GM12878 (cell line): ENCODE data around the gene IQCH.

Source experiments
- BHLHE40 ChIP-seq, 2 experiments: fragments of 450-650 bp in 1 of 2; IDR thresholded peaks; 2 replicates each; pipeline ENCODE4 v1.6.1; 2011 to 2017; ENCODE audit warnings: low read depth in 2 of 2, borderline replicate concordance in 1 of 2, improper control_type of control experiment in 1 of 2, low read length in 1 of 2, mild to moderate bottlenecking in 1 of 2
- CHD1 ChIP-seq: IDR thresholded peaks from 2 replicates; pipeline ENCODE4 v1.6.1; 2012; ENCODE audit warnings: low read depth, low read length, improper control_type of control experiment
- CTCF ChIP-seq, 3 experiments: IDR thresholded peaks in 2 of 3; conservative IDR thresholded peaks in 1 of 3; 2 replicates each; pipeline ENCODE4 v1.5.1; 2011; ENCODE audit warnings: low read depth in 3 of 3, low read length in 3 of 3, mild to moderate bottlenecking in 3 of 3, control low read depth in 2 of 3, moderate library complexity in 2 of 3, inconsistent platforms in 1 of 3, mixed read lengths in 1 of 3; ENCODE audit not compliant: control insufficient read depth in 2 of 3, insufficient read depth in 1 of 3; ENCODE audit errors: extremely low read depth in 1 of 3
- NFIC ChIP-seq: IDR thresholded peaks from 2 replicates; pipeline ENCODE4 v1.6.1; 2012; ENCODE audit warnings: low read depth, mild to moderate bottlenecking, inconsistent platforms, low read length, moderate library complexity
- NRF1 ChIP-seq: conservative IDR thresholded peaks from 2 replicates; pipeline ENCODE4 v1.6.1; 2011; ENCODE audit warnings: mild to moderate bottlenecking, low read depth, low read length, improper control_type of control experiment
- REST ChIP-seq: IDR thresholded peaks from 2 replicates; pipeline ENCODE4 v1.6.1; 2012; ENCODE audit warnings: mild to moderate bottlenecking, low read depth, low read length
- SP1 ChIP-seq: IDR thresholded peaks from one replicate; pipeline ENCODE4 v1.6.1; 2011; ENCODE audit warnings: low read depth, low read length
- TAF1 ChIP-seq: IDR thresholded peaks from 2 replicates; pipeline ENCODE4 v1.6.1; 2011; ENCODE audit warnings: mild to moderate bottlenecking, low read depth, low read length, borderline replicate concordance
- TARDBP ChIP-seq: IDR thresholded peaks from 2 replicates; pipeline ENCODE4 v1.6.1; 2016; ENCODE audit warnings: borderline replicate concordance
- TBL1XR1 ChIP-seq: IDR thresholded peaks from 2 replicates; pipeline ENCODE4 v1.6.1; 2012; ENCODE audit warnings: low read depth, low read length, improper control_type of control experiment

- no peak for TF ChIP-seq REST
- TF ChIP-seq TARDBP: no peak
- no peak for TF ChIP-seq SP1
- no peak for TF ChIP-seq NFIC
- TF ChIP-seq CHD1: no peak
- no peak for TF ChIP-seq TBL1XR1
- TF ChIP-seq CTCF (IDR thresholded peaks at IDR 0.05 in 2 of 3, conservative IDR thresholded peaks at IDR 0.05 in 1 of 3; ENCODE audit: control insufficient read depth in 2 of 3, extremely low read depth in 1 of 3, insufficient read depth in 1 of 3, low read depth in 3 of 3, low read length in 3 of 3): no peak
- TF ChIP-seq TAF1: no peak
- TF ChIP-seq NRF1: no peak
- TF ChIP-seq BHLHE40 (IDR thresholded peaks at IDR 0.05; ENCODE audit: borderline replicate concordance in 1 of 2, low read depth in 2 of 2, low read length in 1 of 2): no peak
Observed at GRCh38 chr15:67311731-67312130, 57.1 kb downstream of the IQCH start.
